PC-3 (cell line): ENCODE results near the gene DUS1L. TPM values are rescaled to one million over a fixed set of nuclear protein-coding genes. Genes with fewer than 3 reads are reported as not detected.

Experiments
- ATAC-seq: fragments of 200-7000 bp; cut with Tn5 transposase; 2 replicates; pipeline ENCODE4 v1.9.1; 2020; ENCODE audit warnings: mild to moderate bottlenecking, moderate library complexity
- BruUV-seq: library from RNA; stranded (reverse); fragments of 400-500 nt; replicated peaks from 2 replicates; lab custom pipeline; 2021; lab: Mats Ljungman, UMichigan
- CTCF ChIA-PET: fragments of 300-600 bp; sonication (Branson Sonifier 250); formaldehyde crosslinking; loops from one replicate; lab custom pipeline; 2022; ENCODE audit warnings: antibody characterized with exemption; lab: Charles Lee
- POLR2A ChIA-PET: fragments of 300-600 bp; sonication (Branson Sonifier 250); formaldehyde crosslinking; loops from one replicate; lab custom pipeline; 2022; ENCODE audit warnings: antibody characterized with exemption; ENCODE audit not compliant: unreplicated experiment; lab: Charles Lee
- DNase-seq: peaks from one replicate; pipeline ENCODE4 v3.0.0-alpha.2; 2015
- H2AFZ ChIP-seq: fragments of 300-600 bp; sonication (generic); 2 replicates; pipeline ENCODE4 v1.6.0; 2016; ENCODE audit warnings: antibody characterized with exemption, low read length
- H3F3A ChIP-seq: fragments of 300-600 bp; sonication (generic); one replicate; pipeline ENCODE4 v1.6.0; 2017; ENCODE audit warnings: antibody characterized with exemption, low read length, control low read depth, mild to moderate bottlenecking; ENCODE audit not compliant: unreplicated experiment
- H3K27ac ChIP-seq: fragments of 300-600 bp; sonication (generic); 2 replicates; pipeline ENCODE4 v1.5.1; 2016; ENCODE audit warnings: mild to moderate bottlenecking, low read length
- H3K27me3 ChIP-seq: fragments of 300-600 bp; sonication (generic); 2 replicates; pipeline ENCODE4 v1.6.1; 2016; ENCODE audit warnings: low read length, mixed read lengths
- H3K36me3 ChIP-seq: fragments of 300-600 bp; sonication (generic); 2 replicates; pipeline ENCODE4 v1.6.1; 2016; ENCODE audit warnings: low read depth, mixed run types, low read length, mixed read lengths
- H3K4me1 ChIP-seq: fragments of 300-600 bp; sonication (generic); 2 replicates; pipeline ENCODE4 v1.5.1; 2016; ENCODE audit warnings: low read length; ENCODE audit not compliant: insufficient read depth
- H3K4me2 ChIP-seq: fragments of 300-600 bp; sonication (generic); 2 replicates; pipeline ENCODE4 v1.6.0; 2016; ENCODE audit warnings: low read length
- H3K4me3 ChIP-seq: fragments of 300-600 bp; sonication (generic); 2 replicates; pipeline ENCODE4 v1.5.1; 2016; ENCODE audit warnings: mild to moderate bottlenecking, low read length, mixed read lengths
- H3K79me2 ChIP-seq: fragments of 300-600 bp; sonication (generic); 2 replicates; pipeline ENCODE4 v1.6.1; 2017; ENCODE audit warnings: low read length, mixed read lengths
- H3K9ac ChIP-seq: fragments of 300-600 bp; sonication (generic); 2 replicates; pipeline ENCODE4 v1.6.0; 2016; ENCODE audit warnings: mild to moderate bottlenecking, low read length
- H3K9me2 ChIP-seq: fragments of 300-600 bp; sonication (generic); replicated peaks from 2 replicates; pipeline ENCODE4 v1.6.1; 2016; ENCODE audit warnings: mixed run types, low read length, mixed read lengths
- H3K9me3 ChIP-seq: fragments of 300-600 bp; sonication (generic); 2 replicates; pipeline ENCODE4 v1.6.1; 2016; ENCODE audit warnings: low read length, mixed read lengths
- H4K20me1 ChIP-seq: fragments of 300-600 bp; sonication (generic); 2 replicates; pipeline ENCODE4 v1.6.1; 2016; ENCODE audit warnings: low read length, mixed read lengths
- CTCF ChIP-seq: fragments of 300-600 bp; sonication (generic); conservative IDR thresholded peaks from 2 replicates; pipeline ENCODE4 v1.5.1; 2017; ENCODE audit warnings: antibody characterized with exemption, low read depth, mild to moderate bottlenecking, low read length
- EZH2 ChIP-seq: fragments of 300-600 bp; sonication (generic); IDR thresholded peaks from one replicate; pipeline ENCODE4 v1.6.1; 2017; ENCODE audit warnings: antibody characterized with exemption, mild to moderate bottlenecking, low read length; ENCODE audit not compliant: unreplicated experiment
- EZH2phosphoT487 ChIP-seq: fragments of 300-600 bp; sonication (generic); IDR thresholded peaks from 2 replicates; pipeline ENCODE4 v1.6.1; 2018; ENCODE audit warnings: mild to moderate bottlenecking, antibody characterized with exemption, low read length, borderline replicate concordance
- intact Hi-C: fragments of 100-400 bp; cut with micrococcal nuclease; formaldehyde crosslinking; loops from 2 replicates; pipeline ENCODE4 v1.9.0; 2023
- total RNA-seq: library from RNA; depleted of rRNA; stranded (reverse); fragments of >200 nt; gene quantifications from 2 replicates; pipeline ENCODE4 v1.2.3, GENCODE V29; 2014

The DUS1L gene
- total RNA-seq, 1 experiment from 2014 or later: 205 TPM

- Histone ChIP-seq H3K9me3 (no peaks in the 10 kb centered on the region), H3K9me2 (no peaks in the 10 kb centered on the region), H3K4me3 (no peak overlapping the region), H3F3A (no peaks in the 10 kb centered on the region), H3K79me2 (no peaks in the 10 kb centered on the region), H3K27ac (no peak overlapping the region), H3K9ac (no peak overlapping the region), H3K27me3 (no peaks in the 10 kb centered on the region), H3K36me3 (peaks cover 56% of the 10 kb centered on the region), H3K4me2 (no peak overlapping the region), H4K20me1 (no peaks in the 10 kb centered on the region), H3K4me1 (no peaks in the 10 kb centered on the region), H2AFZ (no peak overlapping the region)
- ChIA-PET POLR2A (no interaction called here), CTCF (no interaction called here)
- no TSS peak for BruUV-seq
- DNase-seq (no peak), ATAC-seq (no peak)
- intact Hi-C loops: no loop called here
- TF ChIP-seq CTCF (no peak), EZH2phosphoT487 (no peak), EZH2 (no peak)
These were observed 14.6 kb upstream of the DUS1L start for GRCh38 chr17:82080048-82080788.

- H3K27ac ChIP-seq: no peak overlapping the region
- no peaks in the 10 kb centered on the region for H3K9me3 ChIP-seq
- H3K4me1 ChIP-seq: no peaks in the 10 kb centered on the region
- no TSS peak for BruUV-seq
- H3K27me3 ChIP-seq: no peaks in the 10 kb centered on the region
- TF ChIP-seq EZH2phosphoT487 (no peak), EZH2 (no peak), CTCF (no peak)
- DNase-seq (no peak), ATAC-seq (no peak)
- no peak overlapping the region for H3K4me2 ChIP-seq
- peaks cover 49% of the 10 kb centered on the region for H3K36me3 ChIP-seq
- no peak overlapping the region for H3K9ac ChIP-seq
- H4K20me1 ChIP-seq: no peaks in the 10 kb centered on the region
- no peaks in the 10 kb centered on the region for H3K79me2 ChIP-seq
- H3K9me2 ChIP-seq: no peaks in the 10 kb centered on the region
- ChIA-PET CTCF (no interaction called here), POLR2A (no interaction called here)
- no peak overlapping the region for H3K4me3 ChIP-seq
- intact Hi-C loops: no loop called here
- no peak overlapping the region for H2AFZ ChIP-seq
- H3F3A ChIP-seq: no peaks in the 10 kb centered on the region
These were observed 13.5 kb upstream of the DUS1L start for GRCh38 chr17:82079001-82079677.

GRCh38 chr17:82078433-82078832 lies 12.8 kb upstream of the DUS1L start:
- ChIA-PET CTCF (no interaction called here), POLR2A (no interaction called here)
- Histone ChIP-seq H3K4me2 (no peak overlapping the region), H3F3A (no peaks in the 10 kb centered on the region), H3K9me3 (no peaks in the 10 kb centered on the region), H3K4me3 (no peak overlapping the region), H3K4me1 (no peaks in the 10 kb centered on the region), H3K9me2 (no peaks in the 10 kb centered on the region), H3K36me3 (peaks cover 42% of the 10 kb centered on the region), H3K27me3 (no peaks in the 10 kb centered on the region), H3K27ac (no peak overlapping the region), H4K20me1 (no peaks in the 10 kb centered on the region), H2AFZ (no peak overlapping the region), H3K79me2 (no peaks in the 10 kb centered on the region), H3K9ac (no peak overlapping the region)
- intact Hi-C loops: no loop called here
- TF ChIP-seq EZH2 (no peak), EZH2phosphoT487 (no peak), CTCF (no peak)
- no peak for ATAC-seq
- no peak for DNase-seq
- BruUV-seq: no TSS peak
